IMR-90 (cell line): ENCODE results near the gene TJP3. TPM values are rescaled to one million over a fixed set of nuclear protein-coding genes. Genes with fewer than 3 reads are reported as not detected.

ENCODE experiments used
- ATAC-seq: fragments of 200-7000 bp; cut with Tn5 transposase; 2 replicates; pipeline ENCODE4 v1.9.1; 2020; ENCODE audit warnings: low read depth, mild to moderate bottlenecking, moderate library complexity
- BruUV-seq: library from RNA; stranded (reverse); fragments of 400-500 nt; replicated peaks from 2 replicates; lab custom pipeline; 2021; lab: Mats Ljungman, UMichigan
- CTCF ChIA-PET: fragments of 300-600 bp; formaldehyde crosslinking; extraction: SDS; loops from one replicate; lab custom pipeline; 2021; ENCODE audit warnings: antibody characterized with exemption; lab: Yijun Ruan, JAX
- POLR2A ChIA-PET: fragments of 300-600 bp; sonication (Branson Sonifier 250); formaldehyde crosslinking; loops from one replicate; lab custom pipeline; 2022; ENCODE audit warnings: antibody characterized with exemption; ENCODE audit not compliant: unreplicated experiment; lab: Charles Lee
- DNase-seq: peaks from one replicate; pipeline ENCODE4 v3.0.0; 2013
- H2AFZ ChIP-seq: replicated peaks from 2 replicates; pipeline ENCODE3; 2013; ENCODE audit warnings: low read length, mild to moderate bottlenecking; ENCODE audit not compliant: poor library complexity
- H2AK5ac ChIP-seq: 2 replicates; pipeline ENCODE4 v1.6.1; 2013; ENCODE audit warnings: low read depth, low read length, inconsistent platforms
- H2AK9ac ChIP-seq: replicated peaks from 2 replicates; pipeline ENCODE3; 2013; ENCODE audit warnings: mild to moderate bottlenecking, low read depth, low read length, moderate library complexity; ENCODE audit not compliant: poor library complexity
- H2BK120ac ChIP-seq: 2 replicates; pipeline ENCODE4 v1.6.1; 2013; ENCODE audit warnings: low read depth, low read length, inconsistent platforms
- H2BK15ac ChIP-seq: 3 replicates; pipeline ENCODE4 v1.6.1; 2013; ENCODE audit warnings: low read depth, low read length, inconsistent platforms
- H2BK20ac ChIP-seq: 2 replicates; pipeline ENCODE4 v1.6.1; 2013; ENCODE audit warnings: low read depth, mild to moderate bottlenecking, inconsistent platforms, low read length, moderate library complexity
- H2BK5ac ChIP-seq: 2 replicates; pipeline ENCODE4 v1.6.1; 2013; ENCODE audit warnings: mild to moderate bottlenecking, low read depth, low read length, inconsistent platforms; ENCODE audit not compliant: poor library complexity, severe bottlenecking
- H3K14ac ChIP-seq: replicated peaks from 2 replicates; pipeline ENCODE4 v1.6.1; 2013; ENCODE audit warnings: low read depth, low read length, inconsistent platforms
- H3K18ac ChIP-seq: 2 replicates; pipeline ENCODE4 v1.6.1; 2013; ENCODE audit warnings: low read depth, low read length, control low read depth
- H3K23ac ChIP-seq: 2 replicates; pipeline ENCODE4 v1.6.1; 2013; ENCODE audit warnings: low read depth, low read length, inconsistent platforms
- H3K27ac ChIP-seq: 2 replicates; pipeline ENCODE4 v1.5.1; 2013; ENCODE audit warnings: mild to moderate bottlenecking, control low read depth, low read length; ENCODE audit not compliant: insufficient read depth
- H3K27me3 ChIP-seq: 2 replicates; pipeline ENCODE4 v1.6.1; 2013; ENCODE audit warnings: low read length; ENCODE audit not compliant: control insufficient read depth, insufficient read depth
- H3K36me3 ChIP-seq: 2 replicates; pipeline ENCODE4 v1.6.1; 2013; ENCODE audit warnings: low read length, mixed read lengths; ENCODE audit not compliant: control insufficient read depth, insufficient read depth
- H3K4ac ChIP-seq: 2 replicates; pipeline ENCODE4 v1.6.1; 2013; ENCODE audit warnings: low read depth, low read length, inconsistent platforms
- H3K4me1 ChIP-seq: 2 replicates; pipeline ENCODE4 v1.6.1; 2013; ENCODE audit warnings: low read length, mixed read lengths; ENCODE audit not compliant: control insufficient read depth, insufficient read depth
- H3K4me2 ChIP-seq: 2 replicates; pipeline ENCODE4 v1.6.1; 2013; ENCODE audit warnings: low read depth, mild to moderate bottlenecking, control low read depth, low read length, moderate library complexity
- H3K4me3 ChIP-seq: 2 replicates; pipeline ENCODE4 v1.5.1; 2013; ENCODE audit warnings: low read depth, mild to moderate bottlenecking, control low read depth, low read length, moderate library complexity; ENCODE audit not compliant: insufficient read depth
- H3K56ac ChIP-seq: 2 replicates; pipeline ENCODE4 v1.6.1; 2013; ENCODE audit warnings: low read length, inconsistent platforms; ENCODE audit not compliant: insufficient read depth; ENCODE audit errors: extremely low read depth
- H3K79me1 ChIP-seq, 2 experiments: 2 replicates each; pipeline ENCODE4 v1.6.1; 2013; ENCODE audit warnings: low read length in 2 of 2, inconsistent platforms in 1 of 2, low read depth in 1 of 2
- H3K9ac ChIP-seq: 2 replicates; pipeline ENCODE4 v1.6.1; 2013; ENCODE audit warnings: low read depth, low read length, control low read depth
- H3K9me1 ChIP-seq: 2 replicates; pipeline ENCODE4 v1.6.1; 2013; ENCODE audit warnings: low read length, inconsistent platforms; ENCODE audit not compliant: insufficient read depth
- H3K9me3 ChIP-seq: 2 replicates; pipeline ENCODE4 v1.6.1; 2013; ENCODE audit warnings: low read length; ENCODE audit not compliant: control insufficient read depth, insufficient read depth
- H4K20me1 ChIP-seq: 2 replicates; pipeline ENCODE4 v1.6.1; 2013; ENCODE audit warnings: low read length, inconsistent platforms; ENCODE audit not compliant: insufficient read depth
- H4K5ac ChIP-seq: 2 replicates; pipeline ENCODE4 v1.6.1; 2013; ENCODE audit warnings: mild to moderate bottlenecking, low read depth, low read length, control low read depth
- H4K8ac ChIP-seq, 2 experiments: 2 replicates each; pipeline ENCODE4 v1.6.1; 2013; ENCODE audit warnings: low read depth in 2 of 2, low read length in 2 of 2, control low read depth in 1 of 2, inconsistent platforms in 1 of 2
- H4K91ac ChIP-seq: 2 replicates; pipeline ENCODE4 v1.6.1; 2013; ENCODE audit warnings: low read depth, low read length, inconsistent platforms; ENCODE audit not compliant: insufficient read depth
- CEBPB ChIP-seq: IDR thresholded peaks from 2 replicates; pipeline ENCODE4 v1.6.1; 2012; ENCODE audit warnings: low read depth, low read length, improper control_type of control experiment
- FOS ChIP-seq: fragments of 150-350 bp; IDR thresholded peaks from 2 replicates; pipeline ENCODE4 v1.6.1; 2016; ENCODE audit warnings: low read depth, low read length
- SMC3 ChIP-seq: fragments of 150-350 bp; IDR thresholded peaks from 2 replicates; pipeline ENCODE4 v1.6.1; 2016; ENCODE audit warnings: low read depth, mild to moderate bottlenecking, antibody characterized with exemption, low read length, moderate library complexity
- WGBS, 2 experiments: methylation state at CpG; one replicate each; pipeline versions ENCODE4 v1.1.5 to v1.1.7; 2013; ENCODE audit warnings: missing lambda C conversion rate in 2 of 2; ENCODE audit not compliant: insufficient read length in 1 of 2; ENCODE audit errors: extremely low coverage in 2 of 2; 5-methylcytosine and 5-hydroxymethylcytosine counted together
- dilution Hi-C: fragments of 300-500 bp; cut with HindIII; formaldehyde crosslinking; loops from one replicate; pipeline ENCODE4 v1.14.3; 2018; ENCODE audit warnings: low sequenced_read_pairs; ENCODE audit not compliant: unreplicated experiment
- in situ Hi-C: fragments of 300-500 bp; cut with MboI; formaldehyde crosslinking; loops from 3 replicates; pipeline ENCODE4 v1.14.3; 2019; ENCODE audit warnings: low sequenced_read_pairs, inconsistent platforms, mixed read lengths
- intact Hi-C: fragments of 100-400 bp; cut with micrococcal nuclease; formaldehyde crosslinking; loops from 2 replicates; pipeline ENCODE4 v1.10.0; 2022
- polyA plus RNA-seq, 3 experiments: library from polyadenylated mRNA; depleted of rRNA; stranded (reverse); fragments of >200 nt; gene quantifications; 2 replicates each; pipeline ENCODE4 v1.2.3, GENCODE V29; 2012; ENCODE audit warnings: low replicate concordance in 1 of 3
- total RNA-seq: library from RNA; depleted of rRNA; stranded (reverse); fragments of >200 nt; gene quantifications from 2 replicates; pipeline ENCODE4 v1.2.3, GENCODE V29; 2012

The TJP3 gene
- total and polyA plus RNA-seq, 2 of the 4 experiments (the other 2 are of a cell fraction) = not detected

DNA sequence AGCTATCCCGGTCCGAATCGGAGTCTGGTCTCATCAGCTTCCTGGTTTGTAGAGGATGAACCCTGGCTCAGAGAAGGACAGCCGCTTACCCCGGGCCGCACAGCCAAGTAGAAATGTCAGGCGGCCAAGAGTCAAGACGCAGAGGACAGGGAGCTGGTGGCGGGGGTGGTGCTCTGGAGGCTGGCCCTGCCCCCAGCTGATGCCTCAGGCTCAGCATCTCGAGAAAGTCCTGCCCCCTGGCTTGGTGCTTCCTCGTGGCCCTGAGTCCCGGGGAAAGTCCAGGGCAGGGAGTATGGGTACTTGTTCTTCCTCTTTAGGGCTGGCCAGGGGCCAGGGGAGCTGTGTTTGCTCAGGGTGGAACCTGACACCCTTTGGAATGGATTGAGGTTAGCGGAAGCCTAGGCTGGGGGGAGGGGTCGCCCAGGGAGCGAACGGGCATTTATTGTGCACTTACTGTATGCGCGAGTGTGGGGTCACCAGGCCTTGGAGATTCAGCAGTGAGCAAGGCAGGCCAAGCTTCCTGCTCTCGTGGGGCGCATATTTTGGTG, 2.2 kb downstream of the TJP3 start:
- Histone ChIP-seq H3K9me3 (no peaks in the 10 kb centered on the region), H3K27me3 (peaks cover 20% of the 10 kb centered on the region), H2AK9ac (peak overlapping the region; percentile 5), H3K4ac (no peak overlapping the region), H4K91ac (no peak overlapping the region), H3K4me2 (no peak overlapping the region), H3K18ac (no peak overlapping the region), H2AFZ (no peak overlapping the region), H3K4me3 (no peak overlapping the region), H3K27ac (no peak overlapping the region), H3K23ac (no peak overlapping the region), H2BK20ac (no peak overlapping the region), H2BK15ac (no peak overlapping the region), H3K36me3 (no peaks in the 10 kb centered on the region), H4K8ac (no peak overlapping the region), H4K20me1 (no peaks in the 10 kb centered on the region), H2BK5ac (no peak overlapping the region), H3K14ac (no peak overlapping the region), H3K9me1 (no peaks in the 10 kb centered on the region), H3K56ac (no peak overlapping the region), H3K79me1 (no peaks in the 10 kb centered on the region), H2BK120ac (no peak overlapping the region), H3K4me1 (no peaks in the 10 kb centered on the region), H3K9ac (no peak overlapping the region), H2AK5ac (no peak overlapping the region), H4K5ac (no peak overlapping the region)
- intact Hi-C loops = no loop called here
- ChIA-PET CTCF (interaction anchor here (2.0 kb wide), 1 partner anchor 10 kb away, joined by 5 read pairs; the partner anchor contains the start of gene PIP5K1C), POLR2A (no interaction called here)
- BruUV-seq = no TSS peak
- DNase-seq (peak; percentile 43), ATAC-seq (peak; percentile 42)
- dilution Hi-C loops = no loop called here
- TF ChIP-seq FOS (no peak), SMC3 (no peak), CEBPB (no peak)
- 37% methylated on average over 6 of the region's 20 CpGs; no CpG with 5 or more reads in 1 of the 2 experiments for WGBS, 2 experiments
- in situ Hi-C loops = no loop called here
